ENCODE data around the gene GAK. TPM values are rescaled to one million over a fixed set of nuclear protein-coding genes. Genes with fewer than 3 reads are reported as not detected.
A peak's percentile ranks its signal among the peaks of the same experiment; 100 is the strongest.

Gene GAK
- total RNA-seq, 1 donor from 2014 or later: 130 TPM

GRCh38 chr4:818106-818921, 113.8 kb downstream of the GAK start:
- no peak for TF ChIP-seq CTCF (IDR thresholded peaks at IDR 0.05)
- DNase-seq: no peak
- intact Hi-C loops (cut with DNase I): no loop called here
- H3K36me3 ChIP-seq: no peaks in the 10 kb centered on the region
- no peaks in the 10 kb centered on the region for H3K9me3 ChIP-seq
- no peak for ATAC-seq
- no peak overlapping the region for H3K27ac ChIP-seq
- peaks cover 54% of the 10 kb centered on the region for H3K27me3 ChIP-seq (ENCODE audit: low read depth)
- no peak overlapping the region for H3K4me3 ChIP-seq
- H3K4me1 ChIP-seq: no peaks in the 10 kb centered on the region

- Histone ChIP-seq H3K27ac (no peak overlapping the region), H3K4me3 (no peak overlapping the region), H3K36me3 (no peaks in the 10 kb centered on the region), H3K4me1 (no peaks in the 10 kb centered on the region), H3K27me3 (ENCODE audit: low read depth) (peaks cover 47% of the 10 kb centered on the region), H3K9me3 (no peaks in the 10 kb centered on the region)
- DNase-seq (peak; percentile 50), ATAC-seq (peak; percentile 74 to 80)
- intact Hi-C loops (cut with DNase I): no loop called here
- TF ChIP-seq CTCF (IDR thresholded peaks at IDR 0.05): no peak
Measured at GRCh38 chr4:815464-816146, 116.5 kb downstream of the GAK start.

GRCh38 chr4:814312-814850, 117.7 kb downstream of the GAK start:
- intact Hi-C loops (cut with DNase I): no loop called here
- Histone ChIP-seq H3K4me3 (no peak overlapping the region), H3K27ac (no peak overlapping the region), H3K36me3 (no peaks in the 10 kb centered on the region), H3K9me3 (no peaks in the 10 kb centered on the region), H3K4me1 (no peaks in the 10 kb centered on the region), H3K27me3 (ENCODE audit: low read depth) (peaks cover 44% of the 10 kb centered on the region)
- no peak for TF ChIP-seq CTCF (IDR thresholded peaks at IDR 0.05)
- no peak for ATAC-seq
- peak; percentile 37 for DNase-seq

- Histone ChIP-seq H3K27me3 (ENCODE audit: low read depth) (peaks cover 39% of the 10 kb centered on the region), H3K36me3 (no peaks in the 10 kb centered on the region), H3K27ac (no peak overlapping the region), H3K9me3 (no peaks in the 10 kb centered on the region), H3K4me1 (no peaks in the 10 kb centered on the region), H3K4me3 (no peak overlapping the region)
- TF ChIP-seq CTCF (IDR thresholded peaks at IDR 0.05): no peak
- intact Hi-C loops (cut with DNase I): no loop called here
- DNase-seq: peak; percentile 39
- ATAC-seq: no peak
Measured at GRCh38 chr4:813900-814299, 118.2 kb downstream of the GAK start.

GRCh38 chr4:808860-809570, 123.1 kb downstream of the GAK start:
- no peaks in the 10 kb centered on the region for H3K36me3 ChIP-seq
- DNase-seq (peak; percentile 28), ATAC-seq (peak; percentile 21 to 37)
- H3K4me3 ChIP-seq: no peak overlapping the region
- TF ChIP-seq CTCF (IDR thresholded peaks at IDR 0.05): no peak
- no peaks in the 10 kb centered on the region for H3K9me3 ChIP-seq
- intact Hi-C loops (cut with DNase I): no loop called here
- peaks cover 30% of the 10 kb centered on the region for H3K27me3 ChIP-seq (ENCODE audit: low read depth)
- no peak overlapping the region for H3K27ac ChIP-seq
- H3K4me1 ChIP-seq: no peaks in the 10 kb centered on the region

Data from lower lobe of right lung (tissue), 2 donors.